ENCODE measurements around the gene CTXND1.

DNA sequence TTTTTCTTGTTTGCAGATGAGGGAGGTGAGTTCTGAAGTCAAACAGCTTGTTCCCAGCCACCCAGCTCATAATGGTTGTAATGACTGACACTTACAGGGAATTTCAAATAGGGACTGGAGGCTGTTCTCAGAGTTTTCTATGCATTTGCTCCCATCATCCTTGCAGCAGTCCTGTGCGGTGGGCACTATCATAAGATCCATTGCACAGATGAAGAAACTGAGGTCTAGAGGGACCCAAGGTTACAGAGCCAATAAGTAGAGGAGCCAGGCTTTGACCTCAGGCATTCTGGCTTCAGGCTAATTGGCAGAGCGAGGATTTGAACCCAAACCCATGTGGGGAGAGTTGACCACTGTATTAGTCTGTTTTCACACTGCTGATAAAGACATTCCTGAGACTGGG is 66.9 kb downstream of the CTXND1 start:
- TF ChIP-seq, protein P1, sequence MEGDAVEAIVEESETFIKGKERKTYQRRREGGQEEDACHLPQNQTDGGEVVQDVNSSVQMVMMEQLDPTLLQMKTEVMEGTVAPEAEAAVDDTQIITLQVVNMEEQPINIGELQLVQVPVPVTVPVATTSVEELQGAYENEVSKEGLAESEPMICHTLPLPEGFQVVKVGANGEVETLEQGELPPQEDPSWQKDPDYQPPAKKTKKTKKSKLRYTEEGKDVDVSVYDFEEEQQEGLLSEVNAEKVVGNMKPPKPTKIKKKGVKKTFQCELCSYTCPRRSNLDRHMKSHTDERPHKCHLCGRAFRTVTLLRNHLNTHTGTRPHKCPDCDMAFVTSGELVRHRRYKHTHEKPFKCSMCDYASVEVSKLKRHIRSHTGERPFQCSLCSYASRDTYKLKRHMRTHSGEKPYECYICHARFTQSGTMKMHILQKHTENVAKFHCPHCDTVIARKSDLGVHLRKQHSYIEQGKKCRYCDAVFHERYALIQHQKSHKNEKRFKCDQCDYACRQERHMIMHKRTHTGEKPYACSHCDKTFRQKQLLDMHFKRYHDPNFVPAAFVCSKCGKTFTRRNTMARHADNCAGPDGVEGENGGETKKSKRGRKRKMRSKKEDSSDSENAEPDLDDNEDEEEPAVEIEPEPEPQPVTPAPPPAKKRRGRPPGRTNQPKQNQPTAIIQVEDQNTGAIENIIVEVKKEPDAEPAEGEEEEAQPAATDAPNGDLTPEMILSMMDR (IDR thresholded peaks at IDR 0.05), result no peak
- no peak for TF ChIP-seq POLR2AphosphoS5 (IDR thresholded peaks at IDR 0.05)
- no peak for TF ChIP-seq POLR2A (IDR thresholded peaks at IDR 0.05)
